CD4-positive, alpha-beta T cell treated with Interleukin-1 beta for 1 hour (primary cell): ENCODE measurements around the gene ZNF438.
A peak's percentile ranks its signal among the peaks of the same experiment; 100 is the strongest.

Source experiments
- DNase-seq, 2 donors: peaks; one replicate each; pipeline ENCODE4 v3.0.0-alpha.2; 2020 to 2022

Gene ZNF438

DNA sequence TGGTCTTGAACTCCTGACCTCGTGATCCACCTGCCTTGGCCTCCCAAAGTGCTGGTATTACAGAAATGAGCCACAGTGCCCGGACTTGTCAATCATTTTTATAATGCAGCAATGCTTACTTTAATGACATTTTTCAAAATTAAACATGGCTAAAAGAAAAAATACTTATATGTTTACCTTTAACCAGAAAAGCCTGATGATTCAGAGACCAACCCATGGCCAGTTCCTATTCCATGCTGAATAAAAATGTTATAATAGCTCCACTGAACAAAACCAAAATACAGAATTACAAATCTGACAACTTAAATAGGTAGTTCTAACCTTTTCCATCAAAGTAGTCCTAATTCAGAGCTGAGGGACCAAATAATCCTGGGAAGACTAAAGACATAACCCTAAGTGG, 21.6 kb downstream of the ZNF438 start:
- DNase-seq: no peak

DNA sequence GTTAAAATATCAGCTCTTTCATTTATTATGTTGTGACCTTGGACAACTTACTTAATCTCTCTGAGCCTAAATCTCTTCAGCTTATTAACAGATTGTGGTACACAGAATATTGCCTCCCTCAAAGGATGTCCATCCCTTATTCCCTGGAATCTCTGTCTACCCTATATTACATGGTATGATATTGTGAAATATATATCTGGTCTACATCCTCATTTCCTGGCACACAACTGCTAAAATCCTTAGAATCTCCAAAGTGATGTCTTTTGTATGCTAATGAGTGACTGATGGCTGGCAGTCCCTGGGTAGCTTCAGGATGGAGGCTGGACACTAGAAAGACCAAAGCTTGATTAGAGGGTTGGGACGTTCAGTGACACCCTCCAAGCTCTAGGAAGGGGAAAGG, 25.8 kb downstream of the ZNF438 start:
- no peak for DNase-seq

DNA sequence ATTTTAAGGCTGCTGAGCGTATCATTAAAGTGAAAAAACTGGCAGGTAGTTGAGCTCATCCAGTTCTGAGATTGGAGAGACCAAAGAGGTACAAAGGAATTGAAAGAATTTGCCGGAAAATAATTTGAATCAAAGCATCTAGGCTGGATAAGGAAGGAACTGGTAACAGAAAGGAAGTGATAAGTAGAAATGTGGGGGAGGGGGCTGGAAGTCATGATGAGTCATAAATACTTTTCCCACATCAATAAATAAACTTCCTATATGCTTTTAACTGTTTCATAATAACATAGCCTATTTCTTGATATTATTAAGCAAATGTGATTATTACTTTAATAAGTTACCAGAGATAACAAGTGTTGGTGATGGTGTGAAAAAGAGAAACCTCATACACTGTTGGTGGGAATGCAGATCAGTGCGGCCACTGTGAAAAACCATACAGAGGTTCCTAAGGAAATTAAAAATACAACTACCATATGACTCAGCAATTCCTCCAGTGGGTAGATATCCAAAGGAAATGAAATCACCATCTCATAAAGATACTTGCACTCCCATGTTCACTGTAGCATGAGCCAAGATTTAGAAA, 27.0 kb downstream of the ZNF438 start:
- no peak for DNase-seq

DNA sequence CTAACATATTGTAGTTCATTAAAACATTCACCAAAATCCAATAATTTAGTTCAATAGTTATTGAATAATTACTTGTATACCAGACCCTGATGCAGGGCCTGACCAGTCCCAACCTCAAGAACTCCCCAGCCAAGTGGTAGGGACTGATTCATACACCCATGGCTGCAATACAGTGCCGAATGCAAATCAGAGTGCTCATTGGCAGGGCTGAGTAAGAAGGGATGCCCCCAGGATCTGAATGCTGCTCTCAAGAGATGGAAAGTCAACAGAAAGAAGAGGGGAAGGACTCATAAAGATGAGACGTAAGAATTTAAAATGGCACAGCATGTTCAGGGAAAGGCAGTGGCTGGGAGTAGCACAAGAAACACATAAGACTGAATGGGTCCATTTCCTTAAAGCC, 29.9 kb downstream of the ZNF438 start:
- no peak for DNase-seq

DNA sequence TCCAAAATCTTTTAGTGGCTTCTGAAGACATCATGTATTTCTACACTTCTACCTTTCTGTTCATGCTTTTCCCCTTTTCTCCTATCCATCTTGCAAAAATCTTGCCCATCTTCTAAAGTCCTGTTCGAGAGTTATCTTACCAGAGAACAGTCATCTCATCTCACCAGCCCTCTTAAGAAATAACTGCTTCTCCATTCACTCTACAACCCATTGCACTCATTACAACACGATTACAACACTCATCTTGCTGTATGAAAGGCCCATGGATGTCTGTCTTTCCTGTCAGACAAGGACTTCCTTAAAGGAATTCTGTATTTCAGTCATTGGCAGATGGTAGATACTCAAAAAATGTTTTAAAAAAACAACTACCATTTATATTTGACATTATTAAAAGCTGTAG, 30.8 kb downstream of the ZNF438 start:
- no peak for DNase-seq

DNA sequence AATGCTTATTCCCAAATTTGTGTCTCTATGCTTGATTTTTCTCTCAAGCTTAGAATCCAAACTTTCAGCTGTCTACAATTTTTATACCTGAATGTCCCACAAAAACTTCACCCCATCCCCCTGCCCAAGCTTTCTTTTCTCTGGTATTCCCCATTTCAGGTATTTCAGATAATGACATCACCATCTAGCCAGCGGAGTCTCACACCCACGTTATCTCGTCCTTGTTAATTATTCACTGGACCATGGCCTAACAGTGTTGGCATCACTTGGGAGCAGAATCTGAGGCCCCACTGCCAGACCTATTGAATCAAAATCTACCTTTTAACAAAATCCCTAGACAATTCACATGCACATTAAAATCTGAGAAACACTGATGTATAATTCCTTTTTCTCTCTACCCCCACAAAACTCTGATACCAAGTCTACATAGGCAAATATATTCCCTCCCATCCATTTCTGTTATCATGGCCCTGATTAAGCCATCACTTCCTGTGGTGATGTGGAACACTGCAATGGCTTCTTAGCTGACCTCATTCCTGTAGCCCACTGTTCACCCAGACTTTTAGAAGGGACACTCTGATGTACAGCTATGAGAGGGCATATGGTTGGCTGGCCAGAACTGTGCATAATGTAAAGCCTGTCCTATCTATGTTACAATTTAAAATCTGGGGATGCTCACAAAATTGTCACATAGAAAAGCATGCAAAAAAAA, 31.4 kb downstream of the ZNF438 start:
- DNase-seq: no peak

DNA sequence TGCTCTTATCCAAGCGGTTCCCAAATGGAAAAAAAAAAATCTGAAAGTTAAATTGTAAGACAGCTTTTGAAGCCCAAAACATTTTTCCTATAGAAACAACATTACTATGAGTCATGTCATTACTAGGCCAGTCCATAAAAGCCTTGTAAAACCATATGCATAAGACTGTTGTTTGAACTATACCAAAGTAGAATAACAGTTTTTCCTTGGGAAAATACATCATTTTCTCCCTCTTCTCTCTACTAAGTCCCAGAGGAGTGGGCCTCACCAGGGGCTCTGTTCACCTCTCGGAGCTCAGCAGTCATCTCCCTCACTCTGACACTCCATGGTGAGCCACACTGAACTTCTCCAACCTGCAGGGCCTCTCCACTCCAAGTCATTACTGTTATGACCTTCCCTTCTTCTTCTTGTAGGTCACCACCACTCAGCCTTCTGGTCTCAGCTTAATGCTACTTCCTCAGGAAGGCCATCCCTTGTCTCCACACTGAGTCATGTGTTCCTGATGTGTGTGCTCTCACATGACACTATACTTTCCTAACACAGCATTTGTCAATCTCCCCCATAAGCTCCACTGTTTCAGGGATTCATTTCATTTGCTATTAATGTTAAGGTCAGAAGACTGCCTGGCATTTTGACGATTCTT, 32.5 kb downstream of the ZNF438 start:
- peak in 1 of 2 donors; percentile 62 for DNase-seq

DNA sequence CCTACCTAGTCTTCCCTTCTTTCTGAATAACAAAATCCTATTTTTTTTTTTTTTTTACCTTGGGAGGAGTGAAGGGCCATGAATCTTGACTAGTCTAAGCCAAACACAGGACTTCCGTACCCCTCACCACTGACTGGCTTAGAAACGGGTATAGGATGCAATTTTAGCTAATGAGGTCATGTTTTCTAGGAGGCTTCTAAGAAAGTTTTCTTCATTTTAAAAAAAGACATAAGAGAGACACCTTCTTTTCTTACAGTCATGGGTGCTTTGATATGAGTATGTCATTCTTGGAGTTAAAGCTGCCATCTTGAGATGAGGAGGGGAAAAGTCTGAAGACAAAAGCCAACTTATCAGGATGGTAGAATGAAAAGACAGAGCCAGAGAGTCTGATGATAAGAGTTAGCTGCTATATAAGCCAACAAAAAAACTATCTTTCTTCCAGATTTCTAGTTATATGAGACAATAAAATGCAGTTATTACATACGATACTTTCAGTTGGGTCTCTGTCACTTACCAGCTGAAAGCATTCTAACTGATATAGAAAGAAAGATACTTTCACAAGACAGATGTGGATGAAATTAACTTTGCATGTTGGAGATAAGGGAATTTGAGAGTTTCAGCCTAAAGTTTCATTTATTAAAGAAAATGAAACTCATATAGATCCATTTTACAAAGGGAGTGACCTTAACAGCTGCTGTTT, 34.0 kb downstream of the ZNF438 start:
- no peak for DNase-seq

DNA sequence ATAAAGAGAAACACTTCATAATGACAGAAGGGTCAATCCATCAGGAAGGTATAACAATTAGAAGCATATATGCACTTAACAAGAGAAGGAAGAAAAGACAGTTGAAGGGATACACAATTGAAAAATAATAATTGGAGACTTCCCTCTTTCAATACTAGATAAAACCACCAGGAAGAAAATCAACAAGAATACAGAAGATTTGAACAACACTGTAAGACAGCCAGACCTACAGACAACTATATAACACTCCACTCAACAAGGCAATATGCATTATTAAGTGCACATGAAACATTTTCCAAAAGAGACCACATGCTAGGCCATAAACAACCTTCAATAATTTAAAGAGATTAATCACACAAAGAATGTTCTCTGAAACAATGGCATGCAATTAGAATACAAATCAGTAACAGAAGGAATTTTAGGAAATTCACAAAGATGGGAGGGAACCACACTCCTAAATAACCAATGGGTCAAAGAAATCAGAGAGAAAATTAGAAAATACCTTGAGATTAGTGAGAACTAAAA, 35.1 kb downstream of the ZNF438 start:
- no peak for DNase-seq

DNA sequence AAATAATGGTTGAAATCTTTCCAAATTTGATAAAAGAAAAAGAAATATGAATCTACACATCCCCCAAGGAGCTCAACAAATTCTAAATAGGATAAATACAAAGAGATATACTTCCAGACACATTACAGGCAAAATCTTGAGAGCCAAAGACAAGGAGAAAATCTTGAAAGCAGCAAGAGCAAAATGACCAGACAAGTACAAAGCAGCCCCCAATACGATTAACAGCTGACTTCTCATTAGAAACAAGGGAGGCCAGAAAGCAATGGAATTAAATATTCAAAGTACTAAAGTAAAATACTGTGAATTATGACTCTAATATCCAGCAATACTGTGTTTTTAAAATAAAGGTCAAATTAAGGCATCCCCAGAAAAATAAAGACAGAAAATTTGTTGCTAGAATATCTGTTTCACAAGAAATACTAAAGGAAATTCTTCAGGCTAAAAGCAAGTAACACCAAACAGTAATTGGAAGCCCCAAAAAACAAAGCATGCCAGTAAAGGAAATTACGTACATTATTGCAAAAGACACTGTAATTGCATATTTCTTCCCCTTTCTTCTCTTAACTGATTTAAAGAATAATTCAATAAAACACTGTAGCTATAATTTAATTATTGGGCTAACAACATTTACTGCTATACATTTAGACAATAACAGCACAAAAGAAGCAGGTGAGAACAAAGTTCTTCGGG, 36.4 kb downstream of the ZNF438 start:
- no peak for DNase-seq

DNA sequence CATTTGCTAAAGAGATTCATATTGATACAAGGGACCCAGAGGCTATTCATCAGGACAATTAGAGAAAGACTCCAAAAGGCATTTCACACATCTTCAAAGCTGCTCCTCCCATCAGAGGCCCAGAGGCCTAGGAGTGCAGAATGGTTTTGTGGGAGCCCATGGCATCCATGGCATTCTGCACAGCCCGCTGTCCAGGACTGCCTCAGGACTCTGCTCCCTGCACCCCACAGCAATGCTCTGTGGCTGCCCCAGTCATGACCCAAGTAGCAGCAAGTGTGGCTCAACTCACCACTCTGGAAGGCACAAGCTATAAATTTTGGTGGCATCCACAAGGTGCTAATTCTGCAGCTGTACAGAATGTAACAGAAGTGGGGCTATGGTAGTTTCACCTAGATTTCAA, 38.5 kb downstream of the ZNF438 start:
- no peak for DNase-seq

DNA sequence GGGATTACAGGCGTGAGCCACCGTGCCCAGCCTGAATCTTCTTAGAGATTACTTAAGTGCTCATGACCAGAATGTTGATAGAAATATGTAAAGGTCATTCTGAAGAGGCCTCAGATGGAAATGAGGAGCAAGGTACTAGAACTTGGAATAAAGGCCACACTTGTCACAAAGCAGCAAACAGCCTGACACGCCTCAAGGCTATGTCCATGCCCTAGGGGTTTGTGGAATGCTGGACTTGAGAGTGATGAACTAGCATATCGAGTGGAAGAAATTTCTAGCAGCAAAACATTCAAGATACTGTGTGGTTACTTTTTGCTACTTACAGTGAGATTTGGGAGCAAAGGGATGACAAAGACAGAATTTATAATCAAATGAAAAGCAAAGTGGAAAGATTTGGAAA, 39.0 kb downstream of the ZNF438 start:
- DNase-seq: no peak

DNA sequence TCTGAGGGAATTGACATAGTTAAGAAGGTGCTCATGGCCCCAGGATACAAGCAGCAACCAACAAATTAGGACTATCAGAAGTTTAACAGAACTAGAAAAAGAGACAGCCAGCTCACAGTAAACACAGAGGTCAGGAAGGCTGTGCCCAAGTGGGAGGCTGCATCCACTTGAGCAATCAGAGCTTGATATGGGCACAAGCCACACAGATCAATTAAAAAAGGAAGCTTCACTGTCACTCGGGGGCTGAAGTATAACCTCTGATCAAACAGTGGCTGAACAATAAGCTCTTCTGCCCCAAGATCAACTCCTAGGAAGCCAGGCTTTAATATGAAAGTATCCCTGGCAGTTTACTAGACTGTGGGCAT, 40.0 kb downstream of the ZNF438 start:
- no peak for DNase-seq

DNA sequence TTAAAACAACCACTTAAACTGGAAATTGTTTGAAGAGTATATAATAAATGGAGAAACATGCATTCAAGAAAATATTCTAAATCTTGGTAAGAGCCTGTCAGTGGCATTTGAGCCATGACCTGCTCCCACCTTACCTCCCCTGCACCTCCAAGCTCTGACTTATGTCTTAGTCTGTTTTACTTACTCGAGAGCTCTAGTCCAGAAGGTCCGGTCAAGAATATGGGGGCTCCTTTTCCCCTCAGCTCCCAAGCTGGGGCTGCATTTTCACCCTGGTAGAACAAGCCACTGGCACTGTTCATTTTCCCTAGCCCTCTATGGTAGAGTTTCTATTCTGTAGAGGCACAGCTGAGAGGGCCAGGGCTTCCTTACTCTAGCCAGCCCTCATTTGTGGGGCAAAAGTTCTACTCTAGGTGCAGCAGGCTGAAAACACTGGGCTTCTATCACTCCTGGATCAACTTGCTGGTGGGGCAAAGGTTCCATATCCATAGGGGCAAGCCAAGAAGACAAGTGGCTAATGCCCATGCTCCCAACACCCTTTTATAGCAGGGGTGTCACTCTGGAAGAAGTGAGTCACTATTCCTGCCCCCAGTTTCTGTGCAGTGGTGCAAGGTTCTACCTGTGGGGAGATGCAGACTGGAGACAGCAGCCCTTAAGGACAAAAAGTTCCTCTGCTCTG, 40.6 kb downstream of the ZNF438 start:
- no peak for DNase-seq

DNA sequence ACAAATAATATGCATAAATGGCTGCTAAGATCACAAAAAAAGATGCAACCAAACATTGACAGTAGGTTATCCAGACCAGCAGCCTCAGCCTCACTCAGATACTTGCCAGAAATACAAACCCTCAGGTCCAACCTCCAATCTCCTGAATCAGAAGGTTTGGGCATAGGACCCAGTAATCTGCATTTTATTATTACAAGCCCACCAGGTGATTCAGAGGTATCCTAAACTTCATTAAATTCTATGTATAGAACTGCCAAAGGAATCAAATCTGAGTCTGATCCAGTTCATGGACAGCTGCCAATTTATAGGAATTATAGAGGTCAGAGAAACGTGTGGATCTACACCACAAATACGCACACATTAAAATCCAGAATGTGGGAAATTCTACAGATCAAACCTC, 41.3 kb downstream of the ZNF438 start:
- no peak for DNase-seq

DNA sequence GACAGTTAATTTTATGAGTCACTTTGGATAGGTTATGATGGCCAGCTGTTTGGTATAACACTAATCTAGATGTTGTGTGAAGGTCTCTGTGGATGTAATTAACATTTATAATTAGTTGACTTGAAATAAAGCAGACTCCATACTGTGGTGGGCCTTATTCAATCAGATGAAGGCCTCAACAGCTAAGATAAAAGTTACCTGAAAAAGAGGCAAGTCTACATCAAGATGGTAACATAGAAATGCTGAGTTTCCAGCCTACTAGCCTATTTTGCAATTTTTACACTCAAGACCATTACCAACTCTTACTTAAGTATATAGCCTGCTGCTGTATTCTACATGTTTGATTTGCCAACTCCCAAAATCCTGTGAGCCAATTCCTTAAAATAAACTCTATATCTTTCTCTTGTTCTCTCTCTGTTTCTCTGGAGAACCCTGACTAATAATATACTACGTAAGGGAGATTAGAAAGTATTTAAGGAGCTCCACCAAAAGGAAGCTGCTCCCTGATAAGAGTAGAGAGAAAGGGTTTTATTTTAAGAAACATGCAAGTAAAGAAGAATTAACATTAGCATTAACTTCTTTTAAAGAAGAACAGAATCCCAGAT, 42.7 kb downstream of the ZNF438 start:
- DNase-seq: no peak

DNA sequence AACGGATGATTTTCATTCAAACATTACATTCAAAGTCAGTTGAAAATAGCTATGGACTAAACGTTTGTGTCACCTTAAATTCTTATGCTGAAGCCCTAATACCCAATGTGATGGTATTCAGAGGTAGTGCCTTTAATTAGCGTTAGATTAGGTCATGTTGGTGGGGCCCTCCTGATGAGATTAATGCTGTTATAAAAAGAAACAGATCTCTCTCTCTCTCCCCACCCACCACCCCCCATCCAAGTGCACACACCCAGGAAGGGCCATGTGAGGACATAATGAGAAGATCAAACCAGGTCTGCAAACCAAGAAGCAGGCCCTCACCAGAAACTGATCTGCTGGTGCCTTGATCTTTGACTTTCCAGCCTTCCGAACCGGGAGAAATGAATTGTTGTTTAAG, 44.2 kb downstream of the ZNF438 start:
- DNase-seq: no peak

DNA sequence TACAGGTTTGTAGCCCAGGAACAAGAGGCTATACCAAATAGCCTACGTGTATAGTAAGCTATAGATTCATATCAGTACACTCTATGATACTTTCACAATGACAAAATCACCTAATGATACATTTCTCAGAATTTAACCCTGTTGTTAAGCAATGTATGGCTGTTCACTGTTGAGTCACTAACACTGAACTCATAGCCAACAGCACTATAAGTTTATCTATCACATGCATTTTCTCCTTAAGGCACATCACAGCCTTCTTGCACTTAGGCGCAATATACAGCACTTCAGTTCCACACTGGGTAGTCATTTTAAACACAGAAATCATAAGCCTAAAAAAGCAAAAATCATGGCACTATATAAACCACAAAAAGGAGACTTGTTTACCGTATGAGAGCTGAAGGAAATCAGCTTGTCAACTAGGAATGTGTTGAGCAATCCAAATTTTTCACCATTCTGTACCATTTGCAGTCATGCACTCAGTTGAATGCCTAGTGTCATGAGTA, 45.6 kb downstream of the ZNF438 start:
- no peak for DNase-seq

DNA sequence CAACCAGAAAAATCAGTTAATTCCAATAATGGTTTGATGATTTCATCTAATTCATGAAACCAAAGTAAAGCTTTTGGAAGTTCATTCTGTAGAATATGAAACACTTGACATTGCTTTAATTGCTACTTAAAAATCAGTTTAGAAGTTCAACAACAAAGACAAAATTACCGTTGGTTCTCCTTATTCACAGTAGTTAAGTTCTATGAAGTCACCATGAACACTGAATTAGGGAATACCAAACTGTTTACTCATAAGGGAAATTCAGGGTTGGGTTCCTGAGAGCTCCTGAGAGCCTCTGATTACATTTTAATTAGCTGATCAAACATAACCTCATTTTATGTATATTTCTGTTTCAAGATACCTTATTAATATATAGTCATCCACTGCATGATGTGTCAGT, 46.2 kb downstream of the ZNF438 start:
- no peak for DNase-seq

DNA sequence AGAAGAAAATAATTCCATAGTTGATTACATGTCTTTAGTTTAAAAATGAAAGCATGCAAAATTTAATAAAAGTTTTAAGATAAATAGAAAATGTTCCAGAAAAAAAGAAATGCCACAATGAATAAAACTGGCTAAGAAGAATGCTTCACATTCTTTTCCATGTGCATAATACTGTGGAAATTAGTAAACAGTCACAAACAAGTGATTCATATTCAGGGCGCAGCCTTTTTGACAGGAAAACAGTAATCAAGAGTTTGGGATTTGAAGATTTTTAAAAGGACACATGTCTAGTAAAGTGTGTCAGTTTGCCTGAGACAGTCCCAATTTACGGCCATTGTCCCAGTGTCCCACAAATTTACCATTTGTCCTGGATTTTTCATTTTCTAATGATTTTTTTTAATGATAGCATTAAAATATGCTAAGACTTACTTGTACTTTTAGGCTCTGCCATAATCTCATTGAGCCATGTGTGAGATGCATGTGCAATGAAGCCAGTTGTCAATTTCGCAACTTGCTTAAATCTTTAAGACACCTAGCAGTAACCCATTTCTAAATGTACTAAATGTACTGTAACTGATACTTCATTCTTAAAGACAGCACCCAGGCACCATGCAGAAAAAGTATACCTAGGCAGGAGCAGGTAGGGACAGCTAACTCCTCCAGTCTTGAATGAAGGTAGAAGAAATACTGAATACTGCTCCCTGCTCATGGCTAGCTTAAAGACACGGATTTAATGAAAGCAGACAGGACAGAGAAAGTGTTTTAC, 46.9 kb downstream of the ZNF438 start:
- no peak for DNase-seq

DNA sequence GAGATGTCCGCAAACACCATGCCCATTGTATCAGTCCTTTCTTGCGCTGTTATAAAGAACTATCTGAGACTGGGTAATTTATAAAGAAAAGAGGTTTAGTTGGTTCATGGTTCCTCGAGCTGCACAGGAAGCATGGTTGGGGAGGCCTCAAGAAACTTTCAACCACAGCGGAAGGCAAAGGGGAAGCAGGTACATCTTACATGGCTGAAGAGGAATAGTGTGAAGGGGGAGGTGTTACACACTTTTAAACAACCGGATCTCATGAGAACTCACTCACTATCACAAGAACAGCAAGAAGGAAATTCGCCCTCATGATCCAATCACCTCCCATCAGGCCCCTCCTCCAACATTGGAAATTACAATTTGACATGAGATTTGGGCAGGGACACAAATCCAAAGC, 48.5 kb downstream of the ZNF438 start:
- peak in 1 of 2 donors; percentile 23 for DNase-seq
